ENCODE measurements around the gene PTPN20.
"Not testable (repeated sequence)": the region's sequence is repeated elsewhere in the genome, so short reads cannot be mapped to it uniquely, and the experiment has no call there.

DNA sequence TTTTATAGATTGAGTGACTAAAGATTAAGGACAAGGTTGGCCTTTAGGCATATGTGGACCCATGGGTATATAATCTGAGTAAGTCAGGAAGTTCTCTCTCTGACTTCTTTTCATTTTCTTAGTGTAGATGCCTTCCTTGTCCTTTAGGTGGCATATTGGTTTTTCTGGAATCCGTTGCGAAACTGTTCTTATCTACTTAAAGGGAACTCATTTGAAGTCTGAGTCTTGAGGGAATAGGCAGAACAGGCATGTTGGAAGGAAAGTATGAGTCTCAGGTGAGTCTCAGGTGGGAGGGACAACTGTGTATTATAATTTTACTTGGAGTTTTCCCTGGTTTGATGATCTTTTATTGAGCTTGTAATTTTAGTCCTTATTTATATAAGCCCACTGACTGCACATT, 14.6 kb downstream of the PTPN20 start:
- TF ChIP-seq, protein P1, sequence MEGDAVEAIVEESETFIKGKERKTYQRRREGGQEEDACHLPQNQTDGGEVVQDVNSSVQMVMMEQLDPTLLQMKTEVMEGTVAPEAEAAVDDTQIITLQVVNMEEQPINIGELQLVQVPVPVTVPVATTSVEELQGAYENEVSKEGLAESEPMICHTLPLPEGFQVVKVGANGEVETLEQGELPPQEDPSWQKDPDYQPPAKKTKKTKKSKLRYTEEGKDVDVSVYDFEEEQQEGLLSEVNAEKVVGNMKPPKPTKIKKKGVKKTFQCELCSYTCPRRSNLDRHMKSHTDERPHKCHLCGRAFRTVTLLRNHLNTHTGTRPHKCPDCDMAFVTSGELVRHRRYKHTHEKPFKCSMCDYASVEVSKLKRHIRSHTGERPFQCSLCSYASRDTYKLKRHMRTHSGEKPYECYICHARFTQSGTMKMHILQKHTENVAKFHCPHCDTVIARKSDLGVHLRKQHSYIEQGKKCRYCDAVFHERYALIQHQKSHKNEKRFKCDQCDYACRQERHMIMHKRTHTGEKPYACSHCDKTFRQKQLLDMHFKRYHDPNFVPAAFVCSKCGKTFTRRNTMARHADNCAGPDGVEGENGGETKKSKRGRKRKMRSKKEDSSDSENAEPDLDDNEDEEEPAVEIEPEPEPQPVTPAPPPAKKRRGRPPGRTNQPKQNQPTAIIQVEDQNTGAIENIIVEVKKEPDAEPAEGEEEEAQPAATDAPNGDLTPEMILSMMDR (IDR thresholded peaks at IDR 0.05), result not testable (repeated sequence)
- TF ChIP-seq POLR2A (IDR thresholded peaks at IDR 0.05), result not testable (repeated sequence)
